DMS153 treated with DMSO at 0.1 percent for 48 hours (cell line): ENCODE results near the gene COX5A.

Source experiments
- DNase-seq: peaks from one replicate; lab custom pipeline; 2025; ENCODE audit not compliant: unreplicated experiment; lab: John Stamatoyannopoulos, UW

COX5A gene

DNA sequence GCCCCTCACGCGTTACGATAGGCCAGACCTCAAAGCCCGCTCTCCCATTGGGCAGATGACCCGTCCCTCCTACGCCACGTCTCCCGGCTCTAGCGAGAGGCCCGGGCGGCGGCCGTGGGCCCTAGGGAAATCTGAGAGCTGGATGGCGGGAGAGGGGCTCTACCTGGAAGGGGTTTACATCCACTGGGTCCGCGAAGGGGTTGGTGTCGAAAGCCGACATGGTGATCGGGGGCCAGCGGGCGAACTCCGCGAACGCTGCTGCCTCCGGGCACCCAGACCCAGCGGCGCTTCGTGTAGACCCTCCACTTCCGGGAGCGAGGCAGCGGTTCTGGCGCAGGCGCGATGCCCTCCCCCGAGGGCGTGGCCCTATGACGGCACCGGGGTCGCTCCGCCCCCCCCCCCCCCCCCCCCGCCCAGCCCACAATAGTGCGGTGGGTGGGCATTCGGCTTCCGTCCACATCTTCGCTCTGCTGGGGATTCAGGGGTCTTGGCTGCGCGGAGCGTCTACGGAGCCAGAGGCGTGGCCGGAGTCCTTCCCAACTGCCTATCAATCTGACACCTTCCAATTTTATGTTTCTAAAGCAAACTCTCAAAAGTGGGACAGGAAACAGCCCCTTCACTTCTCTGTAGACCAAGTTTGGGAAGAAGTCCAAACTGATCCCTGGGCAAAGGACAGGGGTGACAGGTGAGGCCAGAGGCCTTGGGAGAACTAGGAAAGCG lies 64.7 kb downstream of the COX5A start, which contains the start of gene SCAMP2:
SCAMP2 (minus strand) TSS at position 330 of the 720 bp plus-strand sequence; CDS start at position 220, 110 bp downstream.
- peak; percentile 47 for DNase-seq

DNA sequence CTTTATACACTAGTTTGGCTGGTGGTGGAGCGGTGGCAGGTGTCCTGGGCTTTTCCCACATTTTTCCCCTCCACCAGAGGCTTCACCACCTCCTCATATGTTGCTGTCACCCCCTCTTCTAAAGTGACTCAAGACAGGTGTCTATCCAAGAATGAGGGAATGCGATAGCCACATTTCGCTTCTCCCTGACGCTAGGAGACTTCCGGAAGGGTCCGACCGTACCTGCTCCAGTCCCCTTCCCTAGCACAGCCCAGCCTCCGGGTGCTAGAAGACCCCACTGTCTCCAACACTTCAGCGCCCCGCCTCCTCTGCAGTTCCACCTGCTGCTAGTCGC lies 65.2 kb downstream of the COX5A start:
- DNase-seq, result no peak

- no peak for DNase-seq
Measured at GRCh38 chr15:74870436-74871215, 67.2 kb downstream of the COX5A start.
